Testis (tissue), 3 donors: ENCODE measurements around the gene HPD. TPM values are rescaled to one million over a fixed set of nuclear protein-coding genes. Genes with fewer than 3 reads are reported as not detected.

Source experiments
- DNase-seq: peaks from one replicate; pipeline ENCODE4 v3.0.0-alpha.2; 2019
- H3K27ac ChIP-seq, 2 donors: fragments of 200-600 bp; sonication (generic); one replicate each; pipeline ENCODE4 v1.5.1; 2019
- H3K27me3 ChIP-seq: fragments of 200-600 bp; sonication (generic); one replicate; pipeline ENCODE4 v1.5.1; 2019
- H3K36me3 ChIP-seq: fragments of 200-600 bp; sonication (generic); one replicate; pipeline ENCODE4 v1.5.1; 2017; ENCODE audit warnings: low read depth; ENCODE audit errors: missing control alignments
- H3K4me1 ChIP-seq: fragments of 200-600 bp; sonication (generic); one replicate; pipeline ENCODE4 v1.5.1; 2019
- H3K4me3 ChIP-seq, 2 donors: fragments of 200-600 bp; sonication (generic); one replicate each; pipeline ENCODE4 v1.5.1; 2017 to 2019
- H3K9me3 ChIP-seq: fragments of 200-600 bp; sonication (generic); one replicate; pipeline ENCODE4 v1.5.1; 2017
- CTCF ChIP-seq, 3 experiments: fragments of 450-650 bp in 2 of 3; fragments of 200-600 bp in 1 of 3; sonication (generic) in 1 of 3; IDR thresholded peaks; one replicate each; pipeline ENCODE4 v1.5.1; 2016 to 2019; ENCODE audit warnings: antibody characterized with exemption in 3 of 3, mild to moderate bottlenecking in 2 of 3, moderate library complexity in 1 of 3
- POLR2A ChIP-seq: fragments of 450-650 bp; IDR thresholded peaks from one replicate; pipeline ENCODE4 v1.6.1; 2017; ENCODE audit warnings: antibody characterized with exemption, mild to moderate bottlenecking, moderate library complexity
- WGBS, 2 donors: methylation state at CpG; one replicate each; pipeline ENCODE4 v1.1.5; 2018; 5-methylcytosine and 5-hydroxymethylcytosine counted together
- intact Hi-C: fragments of 100-400 bp; cut with DNase I; formaldehyde crosslinking; loops from one replicate; pipeline ENCODE4 v1.15.1; 2023; ENCODE audit warnings: low total_unique reads
- polyA plus RNA-seq: library from polyadenylated mRNA; stranded (reverse); fragments of 350-450 nt; fragmentation: Illumina TruSeq; extraction: RNeasy Lipid Tissue Mini Kit (QIAGEN cat#74804); gene quantifications from one replicate; pipeline ENCODE4 v1.2.3, GENCODE V29; 2014; ENCODE audit warnings: low read depth, low replicate concordance; ENCODE audit not compliant: insufficient read depth
- small RNA-seq, 2 donors: library from RNA; depleted of rRNA; stranded (forward); fragments of <200 nt; gene quantifications; one replicate each; pipeline ENCODE3, GENCODE V24; 2016
- total RNA-seq, 2 donors: library from RNA; depleted of rRNA; stranded (reverse); fragments of >200 nt; gene quantifications; one replicate each; pipeline ENCODE4 v1.2.3, GENCODE V29; 2016

Gene HPD
- total and polyA plus RNA-seq, 3 donors from 2014 or later: 5.9 to 11.6 (median 10.6) TPM

GRCh38 chr12:121789800-121790728 lies 68.6 kb downstream of the HPD start:
- Histone ChIP-seq H3K9me3 (no peaks in the 10 kb centered on the region), H3K27ac (no peak overlapping the region), H3K36me3 (no peaks in the 10 kb centered on the region), H3K4me1 (peaks cover 15% of the 10 kb centered on the region), H3K4me3 (no peak overlapping the region), H3K27me3 (no peaks in the 10 kb centered on the region)
- intact Hi-C loops: loop anchor here (5.0 kb wide), 1 partner anchor 88 kb away; no protein-coding TSS in a partner anchor
- DNase-seq: no peak
- 83 to 86% methylated on average over 21 to 28 of the region's 28 CpGs for WGBS, 2 donors
- no peak for TF ChIP-seq CTCF (IDR thresholded peaks at IDR 0.05)
- no peak for TF ChIP-seq POLR2A

Small RNAs within 50 kb of the gene (small RNA-seq; reads per million reads assigned to genes)
- 0 reads per million in 2 donors for gene AC069503.3
- gene RF00017: 0 reads per million in 2 donors
- gene RNU7-170P: 0 reads per million in 2 donors

Other genes with a start within 250 kb of the HPD start
- 10 to 100 TPM; 46.8 to 70.7 TPM for gene ORAI1, start 232.3 kb downstream of the HPD start, total RNA-seq
- 30.3 TPM for gene ORAI1, start 232.3 kb downstream of the HPD start, polyA plus RNA-seq
- gene MORN3, start 189.2 kb downstream of the HPD start, total RNA-seq: 10 to 100 TPM in 1 of 2 donors, 1 to 10 TPM in 1; 8.3 to 46.1 TPM
- gene MORN3, start 189.2 kb downstream of the HPD start, polyA plus RNA-seq: 85.9 TPM
- gene TMEM120B, start 146.1 kb downstream of the HPD start, total RNA-seq: 10 to 100 TPM; 16.9 to 17.2 TPM
- 4.9 TPM for gene TMEM120B, start 146.1 kb downstream of the HPD start, polyA plus RNA-seq
- gene RHOF, start 65.2 kb downstream of the HPD start, total RNA-seq: 10 to 100 TPM; 18.0 to 20.5 TPM
- 16.9 TPM for gene RHOF, start 65.2 kb downstream of the HPD start, polyA plus RNA-seq
- 10 to 100 TPM; 23.1 to 23.3 TPM for gene SETD1B, start 54.9 kb downstream of the HPD start, total RNA-seq
- 18.9 TPM for gene SETD1B, start 54.9 kb downstream of the HPD start, polyA plus RNA-seq
- 10 to 100 TPM; 51.3 to 80.9 TPM for gene PSMD9, start 29.9 kb upstream of the HPD start, total RNA-seq
- gene PSMD9, start 29.9 kb upstream of the HPD start, polyA plus RNA-seq: 60.7 TPM
- 10 to 100 TPM; 29.0 to 41.5 TPM for gene CFAP251, start 59.7 kb upstream of the HPD start, total RNA-seq
- gene CFAP251, start 59.7 kb upstream of the HPD start, polyA plus RNA-seq: 56.1 TPM
- gene BCL7A, start 163.0 kb upstream of the HPD start, total RNA-seq: 10 to 100 TPM; 10.2 to 11.1 TPM
- gene BCL7A, start 163.0 kb upstream of the HPD start, polyA plus RNA-seq: 5.9 TPM
- gene MLXIP, start 219.9 kb upstream of the HPD start, total RNA-seq: 10 to 100 TPM; 61.2 to 67.9 TPM
- gene MLXIP, start 219.9 kb upstream of the HPD start, polyA plus RNA-seq: 39.9 TPM